ENCODE results near the gene ELOA.

The ELOA gene

GRCh38 chr1:23803674-23804073 is 60.4 kb downstream of the ELOA start:
- Histone ChIP-seq H3K9me3 (ENCODE audit: low read length) (no peaks in the 10 kb centered on the region), H3K36me3 (ENCODE audit: insufficient read depth, low read length) (peaks cover 21% of the 10 kb centered on the region), H3K4me3 (ENCODE audit: low read length) (no peak overlapping the region), H3K27me3 (ENCODE audit: insufficient read depth, low read length) (no peaks in the 10 kb centered on the region), H3K4me1 (ENCODE audit: insufficient read depth, low read length) (peaks cover 14% of the 10 kb centered on the region), H2AFZ (ENCODE audit: low read depth, low read length) (no peak overlapping the region)

GRCh38 chr1:23804183-23804835 is 61.0 kb downstream of the ELOA start:
- peaks cover 21% of the 10 kb centered on the region for H3K36me3 ChIP-seq (ENCODE audit: insufficient read depth, low read length)
- peaks cover 11% of the 10 kb centered on the region for H3K4me1 ChIP-seq (ENCODE audit: insufficient read depth, low read length)
- no peak overlapping the region for H2AFZ ChIP-seq (ENCODE audit: low read depth, low read length)
- H3K4me3 ChIP-seq (ENCODE audit: low read length), result no peak overlapping the region
- no peaks in the 10 kb centered on the region for H3K9me3 ChIP-seq (ENCODE audit: low read length)
- no peaks in the 10 kb centered on the region for H3K27me3 ChIP-seq (ENCODE audit: insufficient read depth, low read length)

GRCh38 chr1:23805025-23805424 is 61.8 kb downstream of the ELOA start:
- Histone ChIP-seq H3K4me1 (ENCODE audit: insufficient read depth, low read length) (peaks cover 4% of the 10 kb centered on the region), H3K9me3 (ENCODE audit: low read length) (no peaks in the 10 kb centered on the region)

GRCh38 chr1:23806280-23806679 is 63.0 kb downstream of the ELOA start:
- Histone ChIP-seq H2AFZ (ENCODE audit: low read depth, low read length) (no peak overlapping the region), H3K36me3 (ENCODE audit: insufficient read depth, low read length) (peaks cover 24% of the 10 kb centered on the region), H3K4me3 (ENCODE audit: low read length) (no peak overlapping the region), H3K4me1 (ENCODE audit: insufficient read depth, low read length) (peaks cover under 1% of the 10 kb centered on the region), H3K9me3 (ENCODE audit: low read length) (no peaks in the 10 kb centered on the region), H3K27me3 (ENCODE audit: insufficient read depth, low read length) (no peaks in the 10 kb centered on the region)

More at GRCh38 chr1:23805025-23805424, 61.8 kb downstream of the ELOA start:
- H3K36me3 ChIP-seq (ENCODE audit: insufficient read depth, low read length), result peaks cover 22% of the 10 kb centered on the region
- H3K4me3 ChIP-seq (ENCODE audit: low read length), result no peak overlapping the region
- H3K27me3 ChIP-seq (ENCODE audit: insufficient read depth, low read length), result no peaks in the 10 kb centered on the region
- no peak overlapping the region for H2AFZ ChIP-seq (ENCODE audit: low read depth, low read length)

- no peaks in the 10 kb centered on the region for H3K4me1 ChIP-seq (ENCODE audit: insufficient read depth, low read length)
- no peaks in the 10 kb centered on the region for H3K9me3 ChIP-seq (ENCODE audit: low read length)
- H3K4me3 ChIP-seq (ENCODE audit: low read length), result no peak overlapping the region
- H3K36me3 ChIP-seq (ENCODE audit: insufficient read depth, low read length), result peaks cover 30% of the 10 kb centered on the region
- no peak overlapping the region for H2AFZ ChIP-seq (ENCODE audit: low read depth, low read length)
- H3K27me3 ChIP-seq (ENCODE audit: insufficient read depth, low read length), result no peaks in the 10 kb centered on the region
Observed at GRCh38 chr1:23807453-23807852, 64.2 kb downstream of the ELOA start.

- Histone ChIP-seq H2AFZ (ENCODE audit: low read depth, low read length) (no peak overlapping the region), H3K4me3 (ENCODE audit: low read length) (no peak overlapping the region), H3K27me3 (ENCODE audit: insufficient read depth, low read length) (no peaks in the 10 kb centered on the region), H3K36me3 (ENCODE audit: insufficient read depth, low read length) (peaks cover 36% of the 10 kb centered on the region), H3K4me1 (ENCODE audit: insufficient read depth, low read length) (no peaks in the 10 kb centered on the region), H3K9me3 (ENCODE audit: low read length) (no peaks in the 10 kb centered on the region)
Observed at GRCh38 chr1:23809751-23810171, 66.5 kb downstream of the ELOA start.

GRCh38 chr1:23810818-23811540 is 67.7 kb downstream of the ELOA start:
- no peaks in the 10 kb centered on the region for H3K27me3 ChIP-seq (ENCODE audit: insufficient read depth, low read length)
- H3K4me3 ChIP-seq (ENCODE audit: low read length), result no peak overlapping the region
- no peak overlapping the region for H2AFZ ChIP-seq (ENCODE audit: low read depth, low read length)
- peaks cover 38% of the 10 kb centered on the region for H3K36me3 ChIP-seq (ENCODE audit: insufficient read depth, low read length)
- no peaks in the 10 kb centered on the region for H3K4me1 ChIP-seq (ENCODE audit: insufficient read depth, low read length)
- no peaks in the 10 kb centered on the region for H3K9me3 ChIP-seq (ENCODE audit: low read length)
